Mesodermal cell (in vitro differentiated cells): ENCODE results near the gene BDKRB1.

ENCODE experiments used
- H3K27ac ChIP-seq: 2 replicates; pipeline ENCODE4 v1.7.0; 2013; ENCODE audit warnings: mild to moderate bottlenecking, low read depth, low read length, moderate library complexity; ENCODE audit not compliant: severe bottlenecking
- H3K36me3 ChIP-seq: 2 replicates; pipeline ENCODE4 v1.7.1; 2013; ENCODE audit warnings: mild to moderate bottlenecking, low read length, moderate library complexity; ENCODE audit not compliant: control insufficient read depth, insufficient read depth
- H3K4me1 ChIP-seq: one replicate; pipeline ENCODE4 v1.7.1; 2013; ENCODE audit warnings: mild to moderate bottlenecking, low read length; ENCODE audit not compliant: insufficient read depth, control insufficient read depth, poor library complexity, severe bottlenecking
- H3K4me3 ChIP-seq: 2 replicates; pipeline ENCODE4 v1.7.0; 2013; ENCODE audit warnings: low read length, control low read depth, mild to moderate bottlenecking; ENCODE audit not compliant: insufficient read depth, poor library complexity, severe bottlenecking; ENCODE audit errors: extremely low read depth
- H3K9me3 ChIP-seq: 2 replicates; pipeline ENCODE4 v1.7.1; 2013; ENCODE audit warnings: mild to moderate bottlenecking, low read length, moderate library complexity; ENCODE audit not compliant: control insufficient read depth
- WGBS, 2 experiments: methylation state at CpG; one replicate each; pipeline ENCODE4 v1.1.5; 2013; ENCODE audit warnings: missing lambda C conversion rate in 2 of 2; ENCODE audit not compliant: insufficient coverage in 2 of 2; 5-methylcytosine and 5-hydroxymethylcytosine counted together

BDKRB1 gene

GRCh38 chr14:96261053-96261452 lies 5.0 kb downstream of the BDKRB1 start:
- Histone ChIP-seq H3K4me1 (no peaks in the 10 kb centered on the region), H3K9me3 (no peaks in the 10 kb centered on the region), H3K27ac (no peak overlapping the region), H3K36me3 (no peaks in the 10 kb centered on the region), H3K4me3 (no peak overlapping the region)
- WGBS, 2 experiments = 79 to 96% methylated on average over 3 of the region's 5 CpGs

GRCh38 chr14:96261772-96262655 lies 6.0 kb downstream of the BDKRB1 start:
- WGBS, 2 experiments = 89 to 92% methylated on average over 14 to 15 of the region's 16 CpGs
- Histone ChIP-seq H3K4me3 (no peak overlapping the region), H3K36me3 (no peaks in the 10 kb centered on the region), H3K4me1 (peaks cover 2% of the 10 kb centered on the region), H3K27ac (no peak overlapping the region), H3K9me3 (no peaks in the 10 kb centered on the region)

DNA sequence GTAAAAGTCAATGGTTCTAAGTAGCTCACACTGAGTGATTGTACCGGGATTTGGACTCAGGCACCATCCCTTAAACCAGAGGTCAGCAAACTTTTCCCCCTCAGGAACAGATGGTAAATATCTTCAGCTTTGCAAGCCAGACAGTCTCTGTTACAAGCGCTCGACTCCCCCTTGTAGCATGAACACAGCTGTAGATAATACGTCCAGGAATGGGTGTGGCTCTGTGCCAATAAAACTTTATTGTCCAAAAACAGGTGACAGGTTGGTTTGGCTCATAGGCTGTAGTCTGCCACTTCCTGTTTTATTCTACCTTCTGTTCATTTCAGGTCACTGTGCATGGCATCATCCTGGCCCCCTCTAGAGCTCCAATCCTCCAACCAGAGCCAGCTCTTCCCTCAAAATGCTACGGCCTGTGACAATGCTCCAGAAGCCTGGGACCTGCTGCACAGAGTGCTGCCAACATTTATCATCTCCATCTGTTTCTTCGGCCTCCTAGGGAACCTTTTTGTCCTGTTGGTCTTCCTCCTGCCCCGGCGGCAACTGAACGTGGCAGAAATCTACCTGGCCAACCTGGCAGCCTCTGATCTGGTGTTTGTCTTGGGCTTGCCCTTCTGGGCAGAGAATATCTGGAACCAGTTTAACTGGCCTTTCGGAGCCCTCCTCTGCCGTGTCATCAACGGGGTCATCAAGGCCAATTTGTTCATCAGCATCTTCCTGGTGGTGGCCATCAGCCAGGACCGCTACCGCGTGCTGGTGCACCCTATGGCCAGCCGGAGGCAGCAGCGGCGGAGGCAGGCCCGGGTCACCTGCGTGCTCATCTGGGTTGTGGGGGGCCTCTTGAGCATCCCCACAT lies 7.6 kb downstream of the BDKRB1 start:
- Histone ChIP-seq H3K4me3 (no peak overlapping the region), H3K9me3 (no peaks in the 10 kb centered on the region), H3K27ac (no peak overlapping the region), H3K36me3 (no peaks in the 10 kb centered on the region), H3K4me1 (peaks cover 15% of the 10 kb centered on the region)
- 95% methylated on average over 19 to 20 of the region's 20 CpGs for WGBS, 2 experiments

- 94 to 97% methylated on average over 6 to 12 of the region's 14 CpGs for WGBS, 2 experiments
- H3K4me1 ChIP-seq = peaks cover 21% of the 10 kb centered on the region
- no peaks in the 10 kb centered on the region for H3K36me3 ChIP-seq
- H3K9me3 ChIP-seq = no peaks in the 10 kb centered on the region
- no peak overlapping the region for H3K27ac ChIP-seq
- no peak overlapping the region for H3K4me3 ChIP-seq
Measured at GRCh38 chr14:96264200-96264553, 8.2 kb downstream of the BDKRB1 start.

- WGBS, 2 experiments = 49 to 90% methylated on average over 1 to 2 of the region's 3 CpGs
- Histone ChIP-seq H3K4me1 (peaks cover 22% of the 10 kb centered on the region), H3K4me3 (no peak overlapping the region), H3K27ac (no peak overlapping the region), H3K9me3 (no peaks in the 10 kb centered on the region), H3K36me3 (no peaks in the 10 kb centered on the region)
Measured at GRCh38 chr14:96264853-96265252, 8.8 kb downstream of the BDKRB1 start.

DNA sequence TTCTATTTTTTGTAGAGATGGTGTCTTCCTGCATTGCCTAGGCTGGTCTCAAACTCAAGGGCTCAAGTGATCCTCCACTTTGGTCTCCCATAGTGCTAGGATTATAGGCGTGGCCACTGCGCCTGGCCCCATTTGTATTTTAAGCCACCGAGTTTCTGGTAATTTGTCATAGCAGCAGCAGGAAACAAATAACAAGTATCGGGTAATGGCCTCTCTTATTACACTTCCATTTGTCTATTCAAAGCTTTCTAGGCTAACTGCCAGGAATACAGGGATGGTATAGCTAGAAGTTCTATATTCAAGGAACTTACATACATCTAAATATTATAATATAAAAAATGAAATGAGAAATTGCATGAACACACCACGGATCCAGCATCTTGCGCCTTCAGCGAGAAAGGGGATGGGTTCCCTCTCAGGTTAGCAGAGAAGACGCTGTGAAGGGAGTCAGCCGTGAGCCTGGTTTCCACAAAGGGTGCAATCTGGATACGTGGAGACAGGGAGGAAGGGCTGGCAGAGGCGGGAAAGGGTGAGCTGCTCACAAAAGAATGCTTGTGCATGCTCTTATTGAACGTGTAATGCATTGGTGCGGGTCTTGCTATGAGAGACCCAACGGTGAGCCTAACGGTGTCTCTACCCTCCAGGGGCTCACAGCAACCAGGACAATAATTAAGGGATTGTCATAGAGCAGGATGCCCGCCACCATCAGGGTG lies 9.5 kb downstream of the BDKRB1 start:
- Histone ChIP-seq H3K9me3 (no peaks in the 10 kb centered on the region), H3K36me3 (no peaks in the 10 kb centered on the region), H3K4me3 (no peak overlapping the region), H3K4me1 (peaks cover 22% of the 10 kb centered on the region), H3K27ac (no peak overlapping the region)
- WGBS, 2 experiments = 95% methylated on average over 14 to 15 of the region's 16 CpGs

GRCh38 chr14:96267336-96267735 lies 11.3 kb downstream of the BDKRB1 start:
- peaks cover 10% of the 10 kb centered on the region for H3K9me3 ChIP-seq
- H3K4me1 ChIP-seq = peaks cover 22% of the 10 kb centered on the region
- WGBS, 2 experiments = 63 to 81% methylated on average over 3 of the region's 3 CpGs
- H3K36me3 ChIP-seq = no peaks in the 10 kb centered on the region
- H3K4me3 ChIP-seq = no peak overlapping the region
- H3K27ac ChIP-seq = peak overlapping the region; percentile 66

GRCh38 chr14:96267916-96268315 lies 11.9 kb downstream of the BDKRB1 start:
- WGBS, 2 experiments = 93 to 95% methylated on average over 3 of the region's 5 CpGs
- Histone ChIP-seq H3K9me3 (peaks cover 16% of the 10 kb centered on the region), H3K4me3 (no peak overlapping the region), H3K36me3 (no peaks in the 10 kb centered on the region), H3K4me1 (peaks cover 22% of the 10 kb centered on the region), H3K27ac (no peak overlapping the region)

GRCh38 chr14:96268431-96269358 lies 12.7 kb downstream of the BDKRB1 start:
- Histone ChIP-seq H3K4me3 (no peak overlapping the region), H3K27ac (peak overlapping the region; percentile 66), H3K36me3 (no peaks in the 10 kb centered on the region), H3K9me3 (peaks cover 17% of the 10 kb centered on the region), H3K4me1 (peaks cover 22% of the 10 kb centered on the region)
- 87 to 92% methylated on average over 18 to 20 of the region's 22 CpGs for WGBS, 2 experiments

DNA sequence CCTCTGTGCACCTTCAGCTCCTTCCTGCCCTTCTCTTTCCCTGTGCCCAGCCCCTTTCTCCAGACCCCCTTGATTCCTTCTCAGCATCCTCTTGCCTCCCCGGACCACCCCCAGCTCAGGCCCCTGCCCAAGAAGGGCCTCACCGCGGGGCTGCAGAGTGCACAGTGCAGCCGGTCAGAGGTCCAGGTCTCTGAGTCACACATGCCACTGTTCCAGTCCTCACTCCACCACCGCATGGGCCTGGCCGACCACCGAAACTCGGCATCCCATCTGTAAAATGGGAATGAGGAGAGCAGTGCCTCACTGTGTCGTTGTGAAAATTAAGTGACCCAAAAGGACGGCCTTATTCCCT lies 13.3 kb downstream of the BDKRB1 start:
- peaks cover 22% of the 10 kb centered on the region for H3K4me1 ChIP-seq
- peaks cover 17% of the 10 kb centered on the region for H3K9me3 ChIP-seq
- peak overlapping the region; percentile 66 for H3K27ac ChIP-seq
- no peak overlapping the region for H3K4me3 ChIP-seq
- WGBS, 2 experiments = 91 to 92% methylated on average over 8 to 9 of the region's 10 CpGs
- H3K36me3 ChIP-seq = no peaks in the 10 kb centered on the region
